Testis (tissue), 3 donors: ENCODE results near the gene CDH4. TPM values are rescaled to one million over a fixed set of nuclear protein-coding genes. Genes with fewer than 3 reads are reported as not detected.

ENCODE experiments used
- DNase-seq: peaks from one replicate; pipeline ENCODE4 v3.0.0-alpha.2; 2019
- H3K27ac ChIP-seq, 2 donors: fragments of 200-600 bp; sonication (generic); one replicate each; pipeline ENCODE4 v1.5.1; 2019
- H3K27me3 ChIP-seq: fragments of 200-600 bp; sonication (generic); one replicate; pipeline ENCODE4 v1.5.1; 2019
- H3K36me3 ChIP-seq: fragments of 200-600 bp; sonication (generic); one replicate; pipeline ENCODE4 v1.5.1; 2017; ENCODE audit warnings: low read depth; ENCODE audit errors: missing control alignments
- H3K4me1 ChIP-seq: fragments of 200-600 bp; sonication (generic); one replicate; pipeline ENCODE4 v1.5.1; 2019
- H3K4me3 ChIP-seq, 2 donors: fragments of 200-600 bp; sonication (generic); one replicate each; pipeline ENCODE4 v1.5.1; 2017 to 2019
- H3K9me3 ChIP-seq: fragments of 200-600 bp; sonication (generic); one replicate; pipeline ENCODE4 v1.5.1; 2017
- CTCF ChIP-seq, 3 experiments: fragments of 450-650 bp in 2 of 3; fragments of 200-600 bp in 1 of 3; sonication (generic) in 1 of 3; IDR thresholded peaks; one replicate each; pipeline ENCODE4 v1.5.1; 2016 to 2019; ENCODE audit warnings: antibody characterized with exemption in 3 of 3, mild to moderate bottlenecking in 2 of 3, moderate library complexity in 1 of 3
- POLR2A ChIP-seq: fragments of 450-650 bp; IDR thresholded peaks from one replicate; pipeline ENCODE4 v1.6.1; 2017; ENCODE audit warnings: antibody characterized with exemption, mild to moderate bottlenecking, moderate library complexity
- WGBS, 2 donors: methylation state at CpG; one replicate each; pipeline ENCODE4 v1.1.5; 2018; 5-methylcytosine and 5-hydroxymethylcytosine counted together
- intact Hi-C: fragments of 100-400 bp; cut with DNase I; formaldehyde crosslinking; loops from one replicate; pipeline ENCODE4 v1.15.1; 2023; ENCODE audit warnings: low total_unique reads
- polyA plus RNA-seq: library from polyadenylated mRNA; stranded (reverse); fragments of 350-450 nt; fragmentation: Illumina TruSeq; extraction: RNeasy Lipid Tissue Mini Kit (QIAGEN cat#74804); gene quantifications from one replicate; pipeline ENCODE4 v1.2.3, GENCODE V29; 2014; ENCODE audit warnings: low read depth, low replicate concordance; ENCODE audit not compliant: insufficient read depth
- total RNA-seq, 2 donors: library from RNA; depleted of rRNA; stranded (reverse); fragments of >200 nt; gene quantifications; one replicate each; pipeline ENCODE4 v1.2.3, GENCODE V29; 2016

The CDH4 gene
- total and polyA plus RNA-seq, 3 donors from 2014 or later, result 1.4 to 3.3 (median 1.9) TPM

GRCh38 chr20:61611401-61612180, 359.5 kb downstream of the CDH4 start:
- DNase-seq, result no peak
- Histone ChIP-seq H3K27ac (no peak overlapping the region), H3K27me3 (no peaks in the 10 kb centered on the region), H3K36me3 (no peaks in the 10 kb centered on the region), H3K4me3 (no peak overlapping the region), H3K4me1 (no peaks in the 10 kb centered on the region), H3K9me3 (no peaks in the 10 kb centered on the region)
- no peak for TF ChIP-seq CTCF (IDR thresholded peaks at IDR 0.05)
- no peak for TF ChIP-seq POLR2A
- 68 to 72% methylated on average over 12 to 13 of the region's 13 CpGs for WGBS, 2 donors
- intact Hi-C loops, result no loop called here

DNA sequence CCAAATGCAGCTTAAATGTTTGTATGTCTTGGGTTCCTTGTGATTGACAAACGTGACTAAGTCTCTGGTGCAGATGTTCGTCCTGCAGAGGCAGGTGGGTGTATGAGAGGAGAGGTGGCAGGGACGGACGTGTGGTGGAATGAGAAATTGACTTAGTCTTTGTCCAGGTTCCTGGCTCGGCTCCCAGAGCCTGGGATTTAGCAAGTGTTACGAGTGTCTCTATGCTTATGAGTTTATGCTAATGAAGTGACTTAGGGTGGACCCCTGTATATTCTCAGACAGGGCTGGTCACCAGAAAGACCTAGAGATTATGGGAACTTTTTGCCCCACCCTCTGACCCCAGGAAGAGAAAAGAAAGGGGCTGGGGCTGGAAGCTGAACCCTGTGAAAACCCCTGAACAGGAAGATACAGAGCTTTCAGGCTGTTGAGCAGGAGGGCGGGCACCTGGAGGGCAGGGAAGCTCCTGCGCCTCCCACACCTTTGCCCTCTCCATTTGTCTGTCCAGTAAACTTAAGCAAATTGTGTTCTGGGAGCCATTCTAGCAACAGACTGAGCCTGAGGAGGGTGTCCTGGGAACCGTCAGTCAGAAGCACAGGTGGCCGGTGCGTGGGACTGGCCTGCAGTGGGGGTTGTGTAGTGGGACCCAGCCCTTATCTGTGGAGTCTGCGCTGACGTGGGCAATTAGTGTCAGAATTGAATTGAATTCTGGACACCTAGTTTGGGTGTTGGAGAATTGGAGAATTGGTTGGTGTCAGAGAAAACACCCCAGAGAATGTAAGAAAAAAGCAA, 362.1 kb downstream of the CDH4 start:
- Histone ChIP-seq H3K4me1 (no peaks in the 10 kb centered on the region), H3K4me3 (no peak overlapping the region), H3K27ac (no peak overlapping the region), H3K36me3 (no peaks in the 10 kb centered on the region), H3K9me3 (no peaks in the 10 kb centered on the region), H3K27me3 (no peaks in the 10 kb centered on the region)
- TF ChIP-seq CTCF (IDR thresholded peaks at IDR 0.05), result no peak
- no peak for TF ChIP-seq POLR2A
- intact Hi-C loops, result no loop called here
- WGBS, 2 donors, result 62 to 64% methylated on average over 13 of the region's 13 CpGs
- no peak for DNase-seq

DNA sequence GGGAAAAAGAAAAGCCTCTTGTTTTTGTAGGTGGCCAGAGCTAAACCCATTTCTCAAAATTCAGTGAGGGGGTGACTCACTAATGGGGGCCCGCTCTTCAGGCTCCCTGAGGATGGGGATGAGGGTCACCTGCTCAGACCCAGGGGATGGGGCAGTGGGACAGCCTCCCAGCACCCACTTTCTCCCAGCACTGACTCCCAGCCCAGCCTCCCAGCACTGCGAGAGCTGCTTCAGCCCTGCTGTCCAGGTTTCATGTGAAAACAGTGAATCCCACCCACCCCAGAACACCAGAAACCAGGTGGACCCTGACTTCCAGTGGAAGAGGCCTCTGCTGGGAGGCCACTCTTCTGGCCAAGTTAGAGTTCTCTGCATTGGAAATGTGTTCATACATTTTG, 362.6 kb downstream of the CDH4 start:
- H3K4me3 ChIP-seq, result no peak overlapping the region
- no peak for DNase-seq
- no peaks in the 10 kb centered on the region for H3K36me3 ChIP-seq
- no peaks in the 10 kb centered on the region for H3K9me3 ChIP-seq
- H3K27ac ChIP-seq, result no peak overlapping the region
- H3K27me3 ChIP-seq, result no peaks in the 10 kb centered on the region
- TF ChIP-seq POLR2A (no peak), CTCF (IDR thresholded peaks at IDR 0.05) (no peak)
- intact Hi-C loops, result no loop called here
- 82 to 84% methylated on average over 2 of the region's 2 CpGs for WGBS, 2 donors
- no peaks in the 10 kb centered on the region for H3K4me1 ChIP-seq

DNA sequence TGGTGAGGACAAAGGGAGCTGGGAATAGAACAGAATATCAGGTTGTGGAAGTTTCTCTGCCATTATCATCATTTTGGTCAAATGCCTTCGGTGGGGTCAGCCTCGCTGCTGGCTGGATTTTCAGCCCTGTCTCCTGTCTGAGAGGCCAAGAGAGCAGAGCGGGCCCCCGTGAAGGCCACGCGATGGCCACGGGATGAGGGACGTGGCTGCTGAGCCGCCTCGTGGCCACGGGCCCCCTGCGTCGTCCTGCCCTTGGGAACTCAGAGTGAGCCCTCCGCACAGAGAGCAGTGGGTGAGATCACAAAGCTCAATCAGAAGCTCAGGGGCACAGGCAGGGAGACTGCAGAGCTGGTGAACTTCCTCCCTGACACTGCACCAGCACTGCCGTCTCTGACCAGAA, 363.7 kb downstream of the CDH4 start:
- Histone ChIP-seq H3K27me3 (no peaks in the 10 kb centered on the region), H3K9me3 (no peaks in the 10 kb centered on the region), H3K27ac (no peak overlapping the region), H3K4me1 (no peaks in the 10 kb centered on the region), H3K4me3 (no peak overlapping the region), H3K36me3 (no peaks in the 10 kb centered on the region)
- 94 to 97% methylated on average over 13 to 15 of the region's 15 CpGs for WGBS, 2 donors
- TF ChIP-seq CTCF (IDR thresholded peaks at IDR 0.05), result no peak
- TF ChIP-seq POLR2A, result no peak
- intact Hi-C loops, result no loop called here
- DNase-seq, result no peak
